ENCODE data around the gene DAGLB. TPM values are rescaled to one million over a fixed set of nuclear protein-coding genes. Genes with fewer than 3 reads are reported as not detected.

DAGLB gene
- total RNA-seq, 1 experiment from 2014 or later = 33.6 TPM

GRCh38 chr7:6476596-6477317, 29.0 kb upstream of the DAGLB start:
- H3K27ac Mint-ChIP-seq = no peak overlapping the region; the same call in 1 of the 2 replicates
- CTCF ChIA-PET = no interaction called here

More at GRCh38 chr7:6476596-6477317, 29.0 kb upstream of the DAGLB start:
- Mint-ChIP-seq H3K4me3 (no peak overlapping the region), H3K4me1 (peaks cover 30% of the 10 kb centered on the region), H3K9me3 (no peaks in the 10 kb centered on the region), H3K27me3 (ENCODE audit: low read depth) (no peaks in the 10 kb centered on the region), H3K36me3 (peaks cover 18% of the 10 kb centered on the region)
- DNase-seq (ENCODE audit: low spot score) (no peak), ATAC-seq (peak; percentile 59)
- POLR2A ChIA-PET = no interaction called here
- TF ChIP-seq TEAD4 (CRISPR knock-in tag; IDR thresholded peaks at IDR 0.05) (no peak), ATF3 (CRISPR knock-in tag; conservative IDR thresholded peaks at IDR 0.05) (no peak), EMX1 (CRISPR knock-in tag; IDR thresholded peaks at IDR 0.05) (no peak), STAT6 (CRISPR knock-in tag; conservative IDR thresholded peaks at IDR 0.05; ENCODE audit: low read depth) (no peak), USF2 (CRISPR knock-in tag; IDR thresholded peaks at IDR 0.05) (no peak), IRF2 (CRISPR knock-in tag; IDR thresholded peaks at IDR 0.05; ENCODE audit: borderline replicate concordance, low read depth) (no peak), CBFB (CRISPR knock-in tag; IDR thresholded peaks at IDR 0.05; ENCODE audit: low read depth) (no peak), MYBL2 (CRISPR knock-in tag; IDR thresholded peaks at IDR 0.05) (no peak), ZNF416 (CRISPR knock-in tag; IDR thresholded peaks at IDR 0.05) (no peak), E2F1 (CRISPR knock-in tag; IDR thresholded peaks at IDR 0.05) (no peak), PRDM15 (CRISPR knock-in tag; IDR thresholded peaks at IDR 0.05) (no peak), ATF6 (CRISPR knock-in tag; IDR thresholded peaks at IDR 0.05) (no peak), SMAD3 (CRISPR knock-in tag; IDR thresholded peaks at IDR 0.05; ENCODE audit: borderline replicate concordance) (no peak), TP53 (CRISPR knock-in tag; IDR thresholded peaks at IDR 0.05) (no peak), ZNF138 (CRISPR knock-in tag; conservative IDR thresholded peaks at IDR 0.05) (no peak), ZNF423 (CRISPR knock-in tag; IDR thresholded peaks at IDR 0.05) (no peak)
